ENCODE results near the gene TSPAN31. TPM values are rescaled to one million over a fixed set of nuclear protein-coding genes. Genes with fewer than 3 reads are reported as not detected.

TSPAN31 gene
- total RNA-seq, 1 donor from 2014 or later = 17.3 TPM

- intact Hi-C loops (cut with micrococcal nuclease) = no loop called here
These were observed 36.4 kb downstream of the TSPAN31 start for GRCh38 chr12:57781244-57781643.

GRCh38 chr12:57781801-57782200 lies 37.0 kb downstream of the TSPAN31 start:
- intact Hi-C loops (cut with micrococcal nuclease) = loop anchor here (1.0 kb wide), 4 partner anchors 10 to 124 kb away; partner anchors contain the start of genes EEF1AKMT3, MARCHF9 and METTL1

- intact Hi-C loops (cut with micrococcal nuclease) = loop anchor here (1.0 kb wide), 4 partner anchors 10 to 123 kb away; partner anchors contain the start of genes EEF1AKMT3, MARCHF9 and METTL1
These were observed 37.4 kb downstream of the TSPAN31 start for GRCh38 chr12:57782243-57782607.

DNA sequence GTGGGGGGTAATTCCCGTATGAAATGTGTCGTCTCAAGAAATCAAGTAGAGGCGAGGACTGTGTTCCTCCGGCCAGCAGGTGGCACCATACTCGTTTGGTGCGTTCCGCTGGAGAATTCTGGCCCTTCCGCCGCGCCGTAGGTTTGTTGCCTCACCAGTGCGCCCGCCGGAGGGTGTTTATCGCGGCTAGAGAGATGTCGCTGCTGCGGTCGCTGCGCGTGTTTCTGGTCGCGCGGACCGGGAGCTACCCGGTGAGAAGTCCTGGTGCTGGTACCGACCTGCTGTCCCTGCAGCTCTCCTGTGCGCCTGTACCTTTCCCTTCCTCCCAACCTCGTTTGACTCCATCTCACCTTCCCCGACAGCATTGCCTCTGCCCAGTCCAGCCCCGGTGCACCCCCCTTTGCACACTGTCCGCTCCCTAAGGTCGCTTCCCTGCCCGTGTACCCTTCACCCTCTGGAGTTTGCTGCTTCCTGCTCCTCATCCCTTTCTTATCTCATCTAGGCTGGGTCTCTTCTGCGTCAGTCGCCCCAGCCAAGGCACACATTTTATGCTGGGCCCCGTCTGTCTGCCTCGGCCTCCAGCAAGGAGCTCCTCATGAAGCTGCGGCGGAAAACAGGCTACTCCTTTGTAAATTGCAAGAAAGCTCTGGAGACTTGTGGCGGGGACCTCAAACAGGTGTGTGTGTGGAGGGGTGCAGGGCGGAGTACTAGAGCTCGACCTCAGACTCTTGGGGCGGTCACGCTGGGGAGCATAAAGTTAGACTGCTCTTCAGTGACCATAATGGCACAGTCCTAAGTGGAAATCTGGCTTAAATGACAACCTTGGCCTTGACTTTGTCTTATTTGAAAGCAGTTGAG lies 38.0 kb downstream of the TSPAN31 start, which contains the start of gene TSFM:
TSFM (plus strand) TSS at position 180 of the 858 bp plus-strand sequence; CDS start at position 195, 15 bp downstream.
- intact Hi-C loops (cut with micrococcal nuclease) = loop anchor here (1.0 kb wide), 4 partner anchors 11 to 122 kb away; partner anchors contain the start of genes EEF1AKMT3, MARCHF9 and METTL1

- intact Hi-C loops (cut with micrococcal nuclease) = no loop called here
These were observed 38.6 kb downstream of the TSPAN31 start for GRCh38 chr12:57783466-57783801.

- intact Hi-C loops (cut with micrococcal nuclease) = no loop called here
These were observed 39.0 kb downstream of the TSPAN31 start for GRCh38 chr12:57783861-57784260.

- intact Hi-C loops (cut with micrococcal nuclease) = no loop called here
These were observed 49.1 kb downstream of the TSPAN31 start for GRCh38 chr12:57793920-57794319.

- intact Hi-C loops (cut with micrococcal nuclease) = no loop called here
These were observed 50.5 kb downstream of the TSPAN31 start for GRCh38 chr12:57795354-57795753.

DNA sequence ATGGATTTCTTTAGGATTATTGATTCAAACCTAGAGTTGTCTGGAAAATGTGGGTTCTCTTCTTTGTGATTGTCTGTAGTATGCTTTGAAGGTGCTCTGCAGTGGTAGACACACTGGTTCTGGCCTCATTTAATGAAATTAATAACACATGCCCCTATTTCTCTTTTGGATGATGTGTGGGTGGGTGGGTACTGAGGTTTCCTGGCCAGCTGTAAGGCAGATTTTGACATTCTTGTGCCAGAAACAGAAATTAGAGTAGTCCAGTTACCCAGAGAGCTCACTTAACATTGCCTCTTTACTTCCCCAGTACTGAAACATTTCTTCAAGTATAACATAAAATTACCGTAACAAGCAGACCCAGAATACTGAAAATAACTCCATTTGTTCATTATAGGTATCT lies 52.2 kb downstream of the TSPAN31 start:
- intact Hi-C loops (cut with micrococcal nuclease) = no loop called here

DNA sequence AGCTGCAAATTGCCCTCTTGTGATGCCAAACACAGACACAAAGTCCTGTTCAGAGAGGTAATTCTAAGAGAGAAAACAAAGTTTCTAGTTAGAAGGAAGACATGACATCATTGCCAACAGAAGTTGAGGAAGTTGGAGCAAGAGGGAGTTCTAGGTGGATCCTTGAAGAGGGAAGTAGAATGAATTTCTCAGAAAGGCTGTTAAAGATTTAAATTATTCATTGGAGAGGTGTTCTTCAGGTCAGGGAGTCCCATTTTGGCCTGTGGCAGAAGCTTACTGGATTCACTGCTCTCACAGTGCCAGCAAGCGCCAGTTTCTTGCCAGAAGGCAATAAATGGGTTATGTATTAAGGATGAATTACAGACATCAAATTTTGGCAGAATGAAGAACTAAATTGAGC lies 53.1 kb downstream of the TSPAN31 start:
- intact Hi-C loops (cut with micrococcal nuclease) = no loop called here

Other genes with a start within 250 kb of the TSPAN31 start
- gene DDIT3, start 224.5 kb upstream of the TSPAN31 start, total RNA-seq = 9.9 and 10.7 TPM in 2 replicates
- 75.0 and 78.0 TPM in 2 replicates for gene MBD6, start 222.2 kb upstream of the TSPAN31 start, total RNA-seq
- 85.7 and 88.4 TPM in 2 replicates for gene DCTN2, start 197.8 kb upstream of the TSPAN31 start, total RNA-seq
- gene KIF5A, start 195.0 kb upstream of the TSPAN31 start, total RNA-seq = 1.3 and 1.6 TPM in 2 replicates
- gene PIP4K2C, start 153.8 kb upstream of the TSPAN31 start, total RNA-seq = 19.7 and 22.8 TPM in 2 replicates
- gene DTX3, start 140.2 kb upstream of the TSPAN31 start, total RNA-seq = 18.1 and 19.1 TPM in 2 replicates
- gene ARHGEF25, start 133.6 kb upstream of the TSPAN31 start, total RNA-seq = 0.48 and 1.0 TPM in 2 replicates
- 1.5 and 1.9 TPM in 2 replicates for gene B4GALNT1, start 111.8 kb upstream of the TSPAN31 start, total RNA-seq
- gene OS9, start 50.9 kb upstream of the TSPAN31 start, total RNA-seq = 137 and 138 TPM in 2 replicates
- gene AGAP2, start 6.3 kb upstream of the TSPAN31 start, total RNA-seq = 57.1 and 59.4 TPM in 2 replicates
- 134 and 138 TPM in 2 replicates for gene CDK4, start 7.3 kb downstream of the TSPAN31 start, total RNA-seq
- 21.2 and 21.9 TPM in 2 replicates for gene MARCHF9, start 10.1 kb downstream of the TSPAN31 start, total RNA-seq
- 4.2 and 4.3 TPM in 2 replicates for gene CYP27B1, start 22.0 kb downstream of the TSPAN31 start, total RNA-seq
- 34.8 and 42.7 TPM in 2 replicates for gene METTL1, start 27.1 kb downstream of the TSPAN31 start, total RNA-seq
- gene EEF1AKMT3, start 27.6 kb downstream of the TSPAN31 start, total RNA-seq = 3.1 and 3.3 TPM in 2 replicates
- gene TSFM, start 37.7 kb downstream of the TSPAN31 start, total RNA-seq = 36.3 and 39.2 TPM in 2 replicates
- 4.2 and 4.4 TPM in 2 replicates for gene AVIL, start 73.7 kb downstream of the TSPAN31 start, total RNA-seq
- 111 and 114 TPM in 2 replicates for gene CTDSP2, start 101.7 kb downstream of the TSPAN31 start, total RNA-seq
- 14.0 and 17.1 TPM in 2 replicates for gene ATP23, start 196.5 kb downstream of the TSPAN31 start, total RNA-seq

Data from T-helper 2 cell treated with Interferon-gamma antibody and Interleukin-4, amounts not matched to agents 100 ng/mL and 5 ng/mL, for 36 hours (primary cell).